ENCODE data around the gene ZBTB32. TPM values are rescaled to one million over a fixed set of nuclear protein-coding genes. Genes with fewer than 3 reads are reported as not detected.

The ZBTB32 gene
- total RNA-seq, 1 experiment from 2014 or later: not detected

Other genes with a start within 250 kb of the ZBTB32 start
- gene KRTDAP, start 214.1 kb upstream of the ZBTB32 start, total RNA-seq (2014; rRNA removed; shearing (Covaris generic)): not detected in 2 replicates
- 19.6 and 34.6 TPM in 2 replicates for gene DMKN, start 190.9 kb upstream of the ZBTB32 start, total RNA-seq (2014; rRNA removed; shearing (Covaris generic))
- gene SBSN, start 176.2 kb upstream of the ZBTB32 start, total RNA-seq (2014; rRNA removed; shearing (Covaris generic)): 0.45 TPM in 1 of 2 replicates, not detected in the other
- gene GAPDHS, start 171.1 kb upstream of the ZBTB32 start, total RNA-seq (2014; rRNA removed; shearing (Covaris generic)): not detected in 2 replicates
- 306 and 341 TPM in 2 replicates for gene TMEM147, start 158.9 kb upstream of the ZBTB32 start, total RNA-seq (2014; rRNA removed; shearing (Covaris generic))
- gene ATP4A, start 140.9 kb upstream of the ZBTB32 start, total RNA-seq (2014; rRNA removed; shearing (Covaris generic)): not detected in 2 replicates
- not detected in 2 replicates for gene PMIS2, start 118.4 kb upstream of the ZBTB32 start, total RNA-seq (2014; rRNA removed; shearing (Covaris generic))
- 17.2 and 22.7 TPM in 2 replicates for gene HAUS5, start 91.8 kb upstream of the ZBTB32 start, total RNA-seq (2014; rRNA removed; shearing (Covaris generic))
- gene RBM42, start 75.5 kb upstream of the ZBTB32 start, total RNA-seq (2014; rRNA removed; shearing (Covaris generic)): 135 and 156 TPM in 2 replicates
- gene ETV2, start 62.8 kb upstream of the ZBTB32 start, total RNA-seq (2014; rRNA removed; shearing (Covaris generic)): 2.8 and 4.9 TPM in 2 replicates
- gene COX6B1, start 56.2 kb upstream of the ZBTB32 start, total RNA-seq (2014; rRNA removed; shearing (Covaris generic)): 1,937 and 2,103 TPM in 2 replicates
- gene UPK1A, start 38.0 kb upstream of the ZBTB32 start, total RNA-seq (2014; rRNA removed; shearing (Covaris generic)): not detected in 2 replicates
- 4.9 and 8.8 TPM in 2 replicates for gene KMT2B, start 13.4 kb downstream of the ZBTB32 start, total RNA-seq (2014; rRNA removed; shearing (Covaris generic))
- gene IGFLR1, start 37.9 kb downstream of the ZBTB32 start, total RNA-seq (2014; rRNA removed; shearing (Covaris generic)): 6.2 and 31.2 TPM in 2 replicates
- gene U2AF1L4, start 40.9 kb downstream of the ZBTB32 start, total RNA-seq (2014; rRNA removed; shearing (Covaris generic)): 25.2 and 27.5 TPM in 2 replicates
- 91.4 and 100 TPM in 2 replicates for gene PSENEN, start 41.1 kb downstream of the ZBTB32 start, total RNA-seq (2014; rRNA removed; shearing (Covaris generic))
- 11.5 and 15.5 TPM in 2 replicates for gene LIN37, start 44.0 kb downstream of the ZBTB32 start, total RNA-seq (2014; rRNA removed; shearing (Covaris generic))
- not detected in 2 replicates for gene HSPB6, start 52.5 kb downstream of the ZBTB32 start, total RNA-seq (2014; rRNA removed; shearing (Covaris generic))
- gene PROSER3, start 53.6 kb downstream of the ZBTB32 start, total RNA-seq (2014; rRNA removed; shearing (Covaris generic)): 9.6 and 15.3 TPM in 2 replicates
- gene ARHGAP33, start 71.0 kb downstream of the ZBTB32 start, total RNA-seq (2014; rRNA removed; shearing (Covaris generic)): 1.5 and 2.2 TPM in 2 replicates
- gene PRODH2, start 108.3 kb downstream of the ZBTB32 start, total RNA-seq (2014; rRNA removed; shearing (Covaris generic)): not detected in 2 replicates
- gene NPHS1, start 147.9 kb downstream of the ZBTB32 start, total RNA-seq (2014; rRNA removed; shearing (Covaris generic)): not detected in 2 replicates
- 0.08 and 0.19 TPM in 2 replicates for gene KIRREL2, start 152.4 kb downstream of the ZBTB32 start, total RNA-seq (2014; rRNA removed; shearing (Covaris generic))
- gene APLP1, start 164.0 kb downstream of the ZBTB32 start, total RNA-seq (2014; rRNA removed; shearing (Covaris generic)): 28.7 and 45.8 TPM in 2 replicates
- 1.4 and 1.8 TPM in 2 replicates for gene NFKBID, start 196.0 kb downstream of the ZBTB32 start, total RNA-seq (2014; rRNA removed; shearing (Covaris generic))
- gene HCST, start 198.0 kb downstream of the ZBTB32 start, total RNA-seq (2014; rRNA removed; shearing (Covaris generic)): not detected in 2 replicates
- gene TYROBP, start 203.7 kb downstream of the ZBTB32 start, total RNA-seq (2014; rRNA removed; shearing (Covaris generic)): not detected in 2 replicates
- 4.6 and 5.6 TPM in 2 replicates for gene LRFN3, start 231.8 kb downstream of the ZBTB32 start, total RNA-seq (2014; rRNA removed; shearing (Covaris generic))